Measurements from ENCODE around the gene SDHAF1.

- TF ChIP-seq CTCF (IDR thresholded peaks at IDR 0.05; ENCODE audit: insufficient read depth, low read length) (no peak), POLR2AphosphoS5 (IDR thresholded peaks at IDR 0.05; ENCODE audit: low read depth) (no peak), REST (IDR thresholded peaks at IDR 0.05; ENCODE audit: insufficient replicate concordance, low read depth) (no peak)
Observed at GRCh38 chr19:35946203-35946602, 48.8 kb upstream of the SDHAF1 start.

Measured in HL-60 (cell line).